A549 (cell line): ENCODE measurements around the gene ZNF283. TPM values are rescaled to one million over a fixed set of nuclear protein-coding genes. Genes with fewer than 3 reads are reported as not detected.

Source experiments
- ATAC-seq, 2 experiments: fragments of 200-7000 bp in 1 of 2; fragments of >200 bp in 1 of 2; cut with Nextera tagmentation in 1 of 2; cut with Tn5 transposase in 1 of 2; 3 replicates each; pipeline versions ENCODE4 v1.8.0 to v1.9.1; 2018 to 2020; ENCODE audit warnings: mild to moderate bottlenecking in 1 of 2, moderate library complexity in 1 of 2
- CTCF ChIA-PET: fragments of 300-600 bp; sonication (Branson Sonifier 250); formaldehyde crosslinking; extraction: SDS; loops from one replicate; lab custom pipeline; 2021; ENCODE audit warnings: antibody characterized with exemption, inconsistent platforms; lab: Yijun Ruan, JAX
- POLR2A ChIA-PET: fragments of 350-600 bp; formaldehyde crosslinking; extraction: SDS; loops from one replicate; lab custom pipeline; 2021; ENCODE audit warnings: antibody characterized with exemption, inconsistent platforms; lab: Yijun Ruan, JAX
- DNase-seq, 2 experiments: peaks; one replicate each; pipeline versions ENCODE4 v3.0.0 to v3.0.0-alpha.2; 2011 to 2016; ENCODE audit warnings: low read depth in 1 of 2, low spot score in 1 of 2
- FAIRE-seq: peaks from 2 replicates; lab custom pipeline; 2011; peaks lifted over from hg19 to GRCh38; lab: Jason Lieb, UNC
- H3K27ac ChIP-seq, 2 experiments: fragments of >200 bp; sonication (Bioruptor Twin); formaldehyde crosslinking; 3 replicates each; pipeline ENCODE4 v1.5.1; 2016 to 2017
- H3K4me1 ChIP-seq: fragments of >200 bp; sonication (Bioruptor Twin); formaldehyde crosslinking; 3 replicates; pipeline ENCODE4 v1.6.1; 2016
- H3K4me2 ChIP-seq: fragments of >200 bp; sonication (Bioruptor Twin); formaldehyde crosslinking; 3 replicates; pipeline ENCODE4 v1.6.1; 2016
- H3K4me3 ChIP-seq: fragments of >200 bp; sonication (Bioruptor Twin); formaldehyde crosslinking; 3 replicates; pipeline ENCODE4 v1.5.1; 2016
- H3K9me3 ChIP-seq: fragments of >200 bp; sonication (Bioruptor Twin); formaldehyde crosslinking; 3 replicates; pipeline ENCODE4 v1.6.1; 2016
- CBX8 ChIP-seq: fragments of 200-600 bp; sonication (generic); IDR thresholded peaks from 2 replicates; pipeline ENCODE4 v1.6.1; 2016
- CTCF ChIP-seq: fragments of >200 bp; sonication (Bioruptor Twin); formaldehyde crosslinking; IDR thresholded peaks from 3 replicates; pipeline ENCODE4 v1.5.1; 2016
- EHMT2 ChIP-seq: fragments of 200-600 bp; sonication (generic); IDR thresholded peaks from 2 replicates; pipeline ENCODE4 v1.6.1; 2016; ENCODE audit warnings: antibody characterized with exemption, low read depth, mild to moderate bottlenecking, moderate library complexity
- ESRRA ChIP-seq: fragments of 150-350 bp; IDR thresholded peaks from 2 replicates; pipeline ENCODE4 v1.6.1; 2014; ENCODE audit warnings: mild to moderate bottlenecking, low read length, borderline replicate concordance
- FOSB ChIP-seq: fragments of 250-450 bp; sonication (Bioruptor Pico); IDR thresholded peaks from 2 replicates; pipeline ENCODE4 v1.5.0; 2020; ENCODE audit warnings: mild to moderate bottlenecking, moderate library complexity
- FOSL2 ChIP-seq, 2 experiments: fragments of 450-650 bp in 1 of 2; fragments of >200 bp in 1 of 2; sonication (Bioruptor Twin) in 1 of 2; formaldehyde crosslinking; IDR thresholded peaks; 2 replicates each; pipeline versions ENCODE4 v1.5.0 to v1.6.1; 2016 to 2020; ENCODE audit warnings: mild to moderate bottlenecking in 1 of 2, moderate library complexity in 1 of 2
- HDAC2 ChIP-seq: fragments of 200-600 bp; sonication (generic); IDR thresholded peaks from 2 replicates; pipeline ENCODE4 v1.6.1; 2016
- JUN ChIP-seq, 2 experiments: fragments of >200 bp; sonication (Bioruptor Twin); formaldehyde crosslinking; IDR thresholded peaks; 2 replicates in 1 of 2; 3 replicates in 1 of 2; pipeline ENCODE4 v1.6.1; 2016 to 2017
- KDM1A ChIP-seq: fragments of 200-600 bp; sonication (generic); IDR thresholded peaks from 2 replicates; pipeline ENCODE4 v1.6.1; 2016; ENCODE audit warnings: low read depth, mild to moderate bottlenecking
- KDM5A ChIP-seq: fragments of 200-600 bp; sonication (generic); IDR thresholded peaks from 2 replicates; pipeline ENCODE4 v1.6.1; 2016; ENCODE audit warnings: antibody characterized with exemption, mild to moderate bottlenecking
- NPAS2 ChIP-seq: fragments of 250-450 bp; sonication (Bioruptor Pico); IDR thresholded peaks from 2 replicates; pipeline ENCODE4 v1.8.0; 2022; ENCODE audit warnings: mild to moderate bottlenecking, moderate library complexity, borderline replicate concordance
- RFX5 ChIP-seq: fragments of 450-650 bp; IDR thresholded peaks from 2 replicates; pipeline ENCODE4 v1.7.1; 2014; ENCODE audit warnings: antibody characterized with exemption, mild to moderate bottlenecking, moderate library complexity
- RNF2 ChIP-seq: fragments of 200-600 bp; sonication (generic); IDR thresholded peaks from 2 replicates; pipeline ENCODE4 v1.6.1; 2016; ENCODE audit warnings: low read depth, mild to moderate bottlenecking, antibody characterized with exemption, moderate library complexity, borderline replicate concordance
- SMC3 ChIP-seq: fragments of >200 bp; sonication (Bioruptor Twin); formaldehyde crosslinking; IDR thresholded peaks from 3 replicates; pipeline ENCODE4 v1.6.1; 2018; ENCODE audit warnings: inconsistent platforms
- TP53 ChIP-seq: fragments of 250-450 bp; sonication (Bioruptor Pico); IDR thresholded peaks from 2 replicates; pipeline ENCODE4 v1.5.0; 2021; ENCODE audit warnings: mild to moderate bottlenecking, moderate library complexity
- ZC3H11A ChIP-seq: fragments of 450-650 bp; IDR thresholded peaks from 2 replicates; pipeline ENCODE4 v1.6.1; 2014; ENCODE audit warnings: antibody characterized with exemption, mild to moderate bottlenecking
- ZFP36 ChIP-seq: fragments of 450-650 bp; IDR thresholded peaks from 2 replicates; pipeline ENCODE4 v1.6.1; 2014; ENCODE audit warnings: borderline replicate concordance; ENCODE audit not compliant: partially characterized antibody
- ZNF302 ChIP-seq: fragments of 250-450 bp; sonication (Bioruptor Pico); IDR thresholded peaks from 2 replicates; pipeline ENCODE4 v1.9.0; 2021; ENCODE audit warnings: inconsistent platforms, mild to moderate bottlenecking, moderate library complexity
- ZSCAN20 ChIP-seq: fragments of 250-450 bp; sonication (Bioruptor Pico); IDR thresholded peaks from 2 replicates; pipeline ENCODE4 v1.8.0; 2022; ENCODE audit warnings: mild to moderate bottlenecking, moderate library complexity
- WGBS: methylation state at CpG from one replicate; pipeline ENCODE4 v1.1.6; 2017; ENCODE audit errors: missing lambda C conversion rate; 5-methylcytosine and 5-hydroxymethylcytosine counted together
- polyA plus RNA-seq, 4 experiments: library from polyadenylated mRNA; depleted of rRNA in 3 of 4; stranded (reverse); fragments of >200 nt; fragmentation: RNase III in 1 of 4; extraction: RNeasy Plus Mini Kit Qiagen cat#74134 plus additional on column Dnase treatment in 1 of 4; gene quantifications; 2 replicates in 3 of 4; 3 replicates in 1 of 4; pipeline ENCODE4 v1.2.3, GENCODE V29; 2011 to 2017
- TF ChIP-seq, protein P1 (sequence below): fragments of 150-350 bp; IDR thresholded peaks from 2 replicates; pipeline ENCODE4 v1.6.1; 2014; ENCODE audit warnings: low read depth, mild to moderate bottlenecking, low read length
- TF ChIP-seq, protein P2 (sequence below): fragments of 250-450 bp; sonication (Bioruptor Pico); IDR thresholded peaks from 2 replicates; pipeline ENCODE4 v1.5.0; 2021; ENCODE audit warnings: mild to moderate bottlenecking, moderate library complexity, borderline replicate concordance
- TF ChIP-seq, protein P3 (sequence below): IDR thresholded peaks from 2 replicates; pipeline ENCODE4 v1.6.1; 2012
- TF ChIP-seq, protein P4 (sequence below): IDR thresholded peaks from 2 replicates; pipeline ENCODE4 v1.6.1; 2012; ENCODE audit warnings: low read depth, borderline replicate concordance

Gene ZNF283
- polyA plus RNA-seq, 2 of the 4 experiments (the other 2 are of a cell fraction) = 6.1 to 8.9 TPM

GRCh38 chr19:43784981-43785808 is 41.9 kb upstream of the ZNF283 start (continued):
- TF ChIP-seq CBX8 (no peak), FOSL2 (IDR thresholded peaks at IDR 0.05) (no peak), FOSL2 (CRISPR knock-in tag; IDR thresholded peaks at IDR 0.05) (no peak), ZSCAN20 (no peak), NPAS2 (CRISPR knock-in tag) (no peak), FOSB (no peak), KDM1A (no peak), ZFP36 (peak; percentile 75), TP53 (CRISPR knock-in tag) (0 out of 2 replicates have a peak, but pooled peaks have one; percentile 57), RNF2 (no peak), EHMT2 (no peak), ESRRA (peak; percentile 89), CTCF (peak; percentile 99), SMC3 (peak; percentile 97), HDAC2 (no peak), RFX5 (no peak), ZC3H11A (no peak), KDM5A (no peak), ZNF302 (CRISPR knock-in tag) (no peak)
- TF ChIP-seq, protein P1, sequence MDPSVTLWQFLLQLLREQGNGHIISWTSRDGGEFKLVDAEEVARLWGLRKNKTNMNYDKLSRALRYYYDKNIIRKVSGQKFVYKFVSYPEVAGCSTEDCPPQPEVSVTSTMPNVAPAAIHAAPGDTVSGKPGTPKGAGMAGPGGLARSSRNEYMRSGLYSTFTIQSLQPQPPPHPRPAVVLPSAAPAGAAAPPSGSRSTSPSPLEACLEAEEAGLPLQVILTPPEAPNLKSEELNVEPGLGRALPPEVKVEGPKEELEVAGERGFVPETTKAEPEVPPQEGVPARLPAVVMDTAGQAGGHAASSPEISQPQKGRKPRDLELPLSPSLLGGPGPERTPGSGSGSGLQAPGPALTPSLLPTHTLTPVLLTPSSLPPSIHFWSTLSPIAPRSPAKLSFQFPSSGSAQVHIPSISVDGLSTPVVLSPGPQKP = no peak
- TF ChIP-seq, protein P2, sequence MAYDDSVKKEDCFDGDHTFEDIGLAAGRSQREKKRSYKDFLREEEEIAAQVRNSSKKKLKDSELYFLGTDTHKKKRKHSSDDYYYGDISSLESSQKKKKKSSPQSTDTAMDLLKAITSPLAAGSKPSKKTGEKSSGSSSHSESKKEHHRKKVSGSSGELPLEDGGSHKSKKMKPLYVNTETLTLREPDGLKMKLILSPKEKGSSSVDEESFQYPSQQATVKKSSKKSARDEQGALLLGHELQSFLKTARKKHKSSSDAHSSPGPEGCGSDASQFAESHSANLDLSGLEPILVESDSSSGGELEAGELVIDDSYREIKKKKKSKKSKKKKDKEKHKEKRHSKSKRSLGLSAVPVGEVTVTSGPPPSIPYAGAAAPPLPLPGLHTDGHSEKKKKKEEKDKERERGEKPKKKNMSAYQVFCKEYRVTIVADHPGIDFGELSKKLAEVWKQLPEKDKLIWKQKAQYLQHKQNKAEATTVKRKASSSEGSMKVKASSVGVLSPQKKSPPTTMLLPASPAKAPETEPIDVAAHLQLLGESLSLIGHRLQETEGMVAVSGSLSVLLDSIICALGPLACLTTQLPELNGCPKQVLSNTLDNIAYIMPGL (CRISPR knock-in tag) = no peak
- TF ChIP-seq, protein P3, sequence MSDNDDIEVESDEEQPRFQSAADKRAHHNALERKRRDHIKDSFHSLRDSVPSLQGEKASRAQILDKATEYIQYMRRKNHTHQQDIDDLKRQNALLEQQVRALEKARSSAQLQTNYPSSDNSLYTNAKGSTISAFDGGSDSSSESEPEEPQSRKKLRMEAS = peak; percentile 69
- TF ChIP-seq, protein P4, sequence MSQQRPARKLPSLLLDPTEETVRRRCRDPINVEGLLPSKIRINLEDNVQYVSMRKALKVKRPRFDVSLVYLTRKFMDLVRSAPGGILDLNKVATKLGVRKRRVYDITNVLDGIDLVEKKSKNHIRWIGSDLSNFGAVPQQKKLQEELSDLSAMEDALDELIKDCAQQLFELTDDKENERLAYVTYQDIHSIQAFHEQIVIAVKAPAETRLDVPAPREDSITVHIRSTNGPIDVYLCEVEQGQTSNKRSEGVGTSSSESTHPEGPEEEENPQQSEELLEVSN = peak; percentile 77; the same call in 1 of the 2 replicates

- TF ChIP-seq JUN (IDR thresholded peaks at IDR 0.05) = no peak
- no peak for TF ChIP-seq RNF2
- H3K9me3 ChIP-seq = no peaks in the 10 kb centered on the region
- no peak for FAIRE-seq
- 32% methylated on average over 1 of the region's 1 CpG for WGBS
- no peak overlapping the region for H3K4me2 ChIP-seq
- no peak overlapping the region for H3K4me3 ChIP-seq
- ChIA-PET CTCF (interaction anchor here (0.6 to 24.0 kb wide), 8 partner anchors 9 to 821 kb away, joined by 3 to 565 read pairs (median 5); partner anchors contain the start of gene SMG9), POLR2A (no interaction called here)
- DNase-seq = no peak
- ATAC-seq = no peak
- H3K4me1 ChIP-seq = peaks cover 35% of the 10 kb centered on the region
- H3K27ac ChIP-seq = no peak overlapping the region; a peak in 1 of 6 replicates
Observed at GRCh38 chr19:43786665-43787064, 40.5 kb upstream of the ZNF283 start.
